ENCODE results near the gene SLC16A7.

Gene SLC16A7

DNA sequence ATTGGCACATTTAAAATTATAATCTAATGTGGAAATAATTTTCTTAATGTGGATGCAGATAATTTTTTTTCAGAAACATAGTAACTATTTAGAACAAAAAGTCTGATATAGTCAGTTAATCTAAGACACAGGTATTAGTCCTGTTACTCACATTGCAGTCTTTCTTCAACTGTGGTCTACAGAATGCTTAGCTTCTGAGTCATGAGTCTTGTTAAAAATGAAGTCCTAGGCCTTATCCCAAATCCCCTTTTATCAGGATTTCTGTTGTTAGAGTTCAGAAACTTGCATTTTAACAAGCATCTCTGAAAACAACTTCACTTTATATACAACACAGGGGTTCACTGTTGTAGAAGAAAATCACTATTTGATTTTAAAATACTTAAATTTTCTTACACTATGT is 112.2 kb downstream of the SLC16A7 start:
- no peak overlapping the region for H3K4ac ChIP-seq (ENCODE audit: low read depth, low read length)
- no peak overlapping the region for H2BK5ac ChIP-seq (ENCODE audit: low read depth, low read length, poor library complexity)
- H3K79me1 ChIP-seq (ENCODE audit: low read length), result no peaks in the 10 kb centered on the region
- no peak overlapping the region for H3K18ac ChIP-seq (ENCODE audit: low read length)
- no peak overlapping the region for H2AFZ ChIP-seq (ENCODE audit: insufficient read depth, low read length, poor library complexity)
- no peak overlapping the region for H3K4me3 ChIP-seq (ENCODE audit: low read depth, low read length)
- no peak overlapping the region for H2AK5ac ChIP-seq (ENCODE audit: low read length)
- no peaks in the 10 kb centered on the region for H3K4me1 ChIP-seq (ENCODE audit: control insufficient read depth in 1 of 2, insufficient read depth in 2 of 2, low read length in 2 of 2)
- H3K79me2 ChIP-seq (ENCODE audit: control insufficient read depth, insufficient read depth, low read length, poor library complexity), result no peaks in the 10 kb centered on the region
- no peak overlapping the region for H3K27ac ChIP-seq (ENCODE audit: low read depth, low read length)
- no peak overlapping the region for H3K14ac ChIP-seq (ENCODE audit: low read length)
- H2BK120ac ChIP-seq (ENCODE audit: insufficient read depth, low read length, poor library complexity), result no peak overlapping the region
- H3K9ac ChIP-seq (ENCODE audit: low read length), result no peak overlapping the region
- DNase-seq, result no peak
- H2BK12ac ChIP-seq (ENCODE audit: low read length), result no peak overlapping the region
- no peak overlapping the region for H3K23ac ChIP-seq (ENCODE audit: low read length)
- no peak overlapping the region for H4K8ac ChIP-seq (ENCODE audit: low read depth, low read length)
- H3K27me3 ChIP-seq (ENCODE audit: insufficient read depth, low read length), result no peaks in the 10 kb centered on the region
- H4K91ac ChIP-seq (ENCODE audit: low read depth, low read length), result no peak overlapping the region
- no peaks in the 10 kb centered on the region for H3K36me3 ChIP-seq (ENCODE audit: control insufficient read depth in 1 of 2, insufficient read depth in 2 of 2, low read length in 2 of 2)
- H4K12ac ChIP-seq (ENCODE audit: low read depth, low read length), result no peak overlapping the region
- no peak overlapping the region for H3K4me2 ChIP-seq (ENCODE audit: low read length)
- no peaks in the 10 kb centered on the region for H3K9me3 ChIP-seq (ENCODE audit: insufficient read depth, low read depth, low read length)

DNA sequence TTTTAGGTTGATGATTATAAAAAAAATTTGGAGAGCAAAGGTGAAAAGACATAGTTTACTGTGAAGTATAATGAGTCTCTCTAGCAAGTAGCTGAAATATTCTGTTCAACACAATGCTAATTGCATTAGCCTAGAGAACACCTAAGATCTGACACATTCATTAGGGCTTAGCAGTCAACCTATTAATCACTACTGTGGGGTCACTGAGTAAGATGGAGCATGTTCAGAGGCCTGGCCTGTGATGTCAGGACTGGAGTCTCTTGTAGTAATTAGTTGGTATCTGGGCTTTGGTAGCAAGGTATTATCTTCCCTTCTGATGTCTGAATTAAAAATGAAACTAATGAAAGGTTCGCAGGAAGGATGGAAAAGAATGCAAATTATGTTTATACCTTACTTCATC is 112.7 kb downstream of the SLC16A7 start:
- no peak overlapping the region for H3K14ac ChIP-seq (ENCODE audit: low read length)
- H3K4me1 ChIP-seq (ENCODE audit: control insufficient read depth in 1 of 2, insufficient read depth in 2 of 2, low read length in 2 of 2), result no peaks in the 10 kb centered on the region
- H3K36me3 ChIP-seq (ENCODE audit: control insufficient read depth in 1 of 2, insufficient read depth in 2 of 2, low read length in 2 of 2), result no peaks in the 10 kb centered on the region
- no peak overlapping the region for H3K23ac ChIP-seq (ENCODE audit: low read length)
- WGBS (ENCODE audit: extremely low coverage, insufficient coverage, insufficient read length), result no CpG with 5 or more reads among the region's 1 CpG
- H2BK120ac ChIP-seq (ENCODE audit: insufficient read depth, low read length, poor library complexity), result no peak overlapping the region
- DNase-seq, result no peak
- no peaks in the 10 kb centered on the region for H3K79me2 ChIP-seq (ENCODE audit: control insufficient read depth, insufficient read depth, low read length, poor library complexity)
- H3K18ac ChIP-seq (ENCODE audit: low read length), result no peak overlapping the region
- H2AK5ac ChIP-seq (ENCODE audit: low read length), result no peak overlapping the region
- no peak overlapping the region for H2BK5ac ChIP-seq (ENCODE audit: low read depth, low read length, poor library complexity)
- no peak overlapping the region for H4K8ac ChIP-seq (ENCODE audit: low read depth, low read length)
- H3K9ac ChIP-seq (ENCODE audit: low read length), result no peak overlapping the region
- H3K4ac ChIP-seq (ENCODE audit: low read depth, low read length), result no peak overlapping the region
- H3K79me1 ChIP-seq (ENCODE audit: low read length), result no peaks in the 10 kb centered on the region
- no peak overlapping the region for H3K4me2 ChIP-seq (ENCODE audit: low read length)
- no peak overlapping the region for H2AFZ ChIP-seq (ENCODE audit: insufficient read depth, low read length, poor library complexity)
- H3K4me3 ChIP-seq (ENCODE audit: low read depth, low read length), result no peak overlapping the region
- no peak overlapping the region for H4K12ac ChIP-seq (ENCODE audit: low read depth, low read length)
- H2BK12ac ChIP-seq (ENCODE audit: low read length), result no peak overlapping the region
- H3K27me3 ChIP-seq (ENCODE audit: insufficient read depth, low read length), result no peaks in the 10 kb centered on the region
- no peaks in the 10 kb centered on the region for H3K9me3 ChIP-seq (ENCODE audit: insufficient read depth, low read depth, low read length)
- no peak overlapping the region for H4K91ac ChIP-seq (ENCODE audit: low read depth, low read length)
- H3K27ac ChIP-seq (ENCODE audit: low read depth, low read length), result no peak overlapping the region

DNA sequence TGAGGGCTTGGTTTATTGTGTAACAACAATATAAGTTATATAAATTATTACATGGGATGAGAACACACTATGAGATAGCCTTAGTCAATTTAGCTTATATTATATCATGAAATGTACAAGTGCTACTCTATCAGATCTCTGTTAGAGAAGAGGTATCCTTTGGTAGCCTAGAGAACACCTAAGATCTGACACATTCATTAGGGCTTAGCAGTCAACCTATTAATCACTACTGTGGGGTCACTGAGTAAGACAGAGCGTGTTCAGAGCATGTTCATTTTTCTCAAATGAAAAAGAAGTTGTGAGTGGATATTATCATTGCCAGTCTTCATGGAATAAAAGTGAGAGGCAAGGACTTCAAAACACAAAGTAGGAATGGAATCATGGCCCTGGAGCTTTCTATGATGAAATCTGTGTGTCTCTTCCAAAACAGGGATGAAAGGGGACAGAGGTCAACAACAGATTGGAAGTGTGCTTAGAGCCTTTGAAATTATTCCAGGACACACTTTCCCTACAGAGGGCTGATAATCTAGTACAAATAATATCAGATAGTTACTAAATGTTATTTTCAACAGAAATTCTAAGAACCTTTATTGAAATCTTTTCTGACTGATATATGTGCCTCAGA is 114.3 kb downstream of the SLC16A7 start:
- H3K4me3 ChIP-seq (ENCODE audit: low read depth, low read length), result no peak overlapping the region
- no peaks in the 10 kb centered on the region for H3K36me3 ChIP-seq (ENCODE audit: control insufficient read depth in 1 of 2, insufficient read depth in 2 of 2, low read length in 2 of 2)
- H3K27ac ChIP-seq (ENCODE audit: low read depth, low read length), result no peak overlapping the region
- H4K91ac ChIP-seq (ENCODE audit: low read depth, low read length), result no peak overlapping the region
- H3K4ac ChIP-seq (ENCODE audit: low read depth, low read length), result no peak overlapping the region
- no peak overlapping the region for H3K9ac ChIP-seq (ENCODE audit: low read length)
- no peak overlapping the region for H3K14ac ChIP-seq (ENCODE audit: low read length)
- no peak overlapping the region for H2AFZ ChIP-seq (ENCODE audit: insufficient read depth, low read length, poor library complexity)
- H3K79me2 ChIP-seq (ENCODE audit: control insufficient read depth, insufficient read depth, low read length, poor library complexity), result no peaks in the 10 kb centered on the region
- no peak overlapping the region for H4K8ac ChIP-seq (ENCODE audit: low read depth, low read length)
- no peak overlapping the region for H2BK120ac ChIP-seq (ENCODE audit: insufficient read depth, low read length, poor library complexity)
- no peak overlapping the region for H2BK5ac ChIP-seq (ENCODE audit: low read depth, low read length, poor library complexity)
- no peak overlapping the region for H3K4me2 ChIP-seq (ENCODE audit: low read length)
- H2BK12ac ChIP-seq (ENCODE audit: low read length), result no peak overlapping the region
- H2AK5ac ChIP-seq (ENCODE audit: low read length), result no peak overlapping the region
- H3K23ac ChIP-seq (ENCODE audit: low read length), result no peak overlapping the region
- no peaks in the 10 kb centered on the region for H3K9me3 ChIP-seq (ENCODE audit: insufficient read depth, low read depth, low read length)
- no peaks in the 10 kb centered on the region for H3K79me1 ChIP-seq (ENCODE audit: low read length)
- no peak overlapping the region for H3K18ac ChIP-seq (ENCODE audit: low read length)
- no peaks in the 10 kb centered on the region for H3K4me1 ChIP-seq (ENCODE audit: control insufficient read depth in 1 of 2, insufficient read depth in 2 of 2, low read length in 2 of 2)
- H3K27me3 ChIP-seq (ENCODE audit: insufficient read depth, low read length), result no peaks in the 10 kb centered on the region
- WGBS (ENCODE audit: extremely low coverage, insufficient coverage, insufficient read length), result no CpG with 5 or more reads among the region's 1 CpG
- no peak overlapping the region for H4K12ac ChIP-seq (ENCODE audit: low read depth, low read length)
- DNase-seq, result no peak

DNA sequence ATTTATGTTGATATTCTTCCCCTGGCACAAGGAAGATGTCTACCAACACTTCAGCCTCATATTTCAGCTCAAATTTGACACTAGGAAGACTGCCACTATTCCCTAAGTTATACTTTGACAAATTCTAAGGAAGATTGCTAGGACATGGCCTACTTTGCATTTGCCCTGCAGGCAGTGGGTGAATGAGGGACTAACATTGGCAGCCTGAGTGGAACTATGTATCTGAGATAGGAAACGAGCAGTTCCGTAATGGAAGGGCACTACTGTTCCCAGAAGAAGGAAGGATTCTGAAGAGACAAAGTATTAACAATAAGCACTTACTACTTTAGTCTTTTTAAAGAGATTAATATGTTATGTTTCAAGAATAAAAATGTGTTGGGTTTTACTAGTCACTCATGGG is 115.1 kb downstream of the SLC16A7 start:
- H4K12ac ChIP-seq (ENCODE audit: low read depth, low read length), result no peak overlapping the region
- no peaks in the 10 kb centered on the region for H3K79me1 ChIP-seq (ENCODE audit: low read length)
- no peak overlapping the region for H3K27ac ChIP-seq (ENCODE audit: low read depth, low read length)
- H3K18ac ChIP-seq (ENCODE audit: low read length), result no peak overlapping the region
- H3K23ac ChIP-seq (ENCODE audit: low read length), result no peak overlapping the region
- no peak overlapping the region for H3K4me3 ChIP-seq (ENCODE audit: low read depth, low read length)
- H3K27me3 ChIP-seq (ENCODE audit: insufficient read depth, low read length), result no peaks in the 10 kb centered on the region
- no peaks in the 10 kb centered on the region for H3K36me3 ChIP-seq (ENCODE audit: control insufficient read depth in 1 of 2, insufficient read depth in 2 of 2, low read length in 2 of 2)
- no peaks in the 10 kb centered on the region for H3K4me1 ChIP-seq (ENCODE audit: control insufficient read depth in 1 of 2, insufficient read depth in 2 of 2, low read length in 2 of 2)
- H3K9me3 ChIP-seq (ENCODE audit: insufficient read depth, low read depth, low read length), result no peaks in the 10 kb centered on the region
- DNase-seq, result no peak
- H2AK5ac ChIP-seq (ENCODE audit: low read length), result no peak overlapping the region
- H2BK12ac ChIP-seq (ENCODE audit: low read length), result no peak overlapping the region
- H2BK5ac ChIP-seq (ENCODE audit: low read depth, low read length, poor library complexity), result no peak overlapping the region
- H3K14ac ChIP-seq (ENCODE audit: low read length), result no peak overlapping the region
- WGBS (ENCODE audit: extremely low coverage, insufficient coverage, insufficient read length), result no CpG with 5 or more reads among the region's 2 CpGs
- H3K4me2 ChIP-seq (ENCODE audit: low read length), result no peak overlapping the region
- H4K8ac ChIP-seq (ENCODE audit: low read depth, low read length), result no peak overlapping the region
- H2AFZ ChIP-seq (ENCODE audit: insufficient read depth, low read length, poor library complexity), result no peak overlapping the region
- no peaks in the 10 kb centered on the region for H3K79me2 ChIP-seq (ENCODE audit: control insufficient read depth, insufficient read depth, low read length, poor library complexity)
- H4K91ac ChIP-seq (ENCODE audit: low read depth, low read length), result no peak overlapping the region
- H2BK120ac ChIP-seq (ENCODE audit: insufficient read depth, low read length, poor library complexity), result no peak overlapping the region
- no peak overlapping the region for H3K4ac ChIP-seq (ENCODE audit: low read depth, low read length)
- H3K9ac ChIP-seq (ENCODE audit: low read length), result no peak overlapping the region
